Measurements from ENCODE around the gene AQP4. TPM values are rescaled to one million over a fixed set of nuclear protein-coding genes. Genes with fewer than 3 reads are reported as not detected.

AQP4 gene
- total RNA-seq, 2 donors from 2014 or later: 0.16 to 0.35 TPM

- no peak for DNase-seq
- Histone ChIP-seq H3K36me3 (no peaks in the 10 kb centered on the region), H3K4me3 (no peak overlapping the region), H3K27me3 (no peaks in the 10 kb centered on the region), H3K4me1 (no peaks in the 10 kb centered on the region), H3K27ac (no peak overlapping the region), H3K9ac (ENCODE audit: low read depth in 2 of 2, low read length in 2 of 2) (no peak overlapping the region), H3K9me3 (no peaks in the 10 kb centered on the region)
- TF ChIP-seq CTCF (IDR thresholded peaks at IDR 0.05): no peak
- intact Hi-C loops (cut with DNase I): no loop called here
Measured at GRCh38 chr18:26802330-26803200, 62.9 kb downstream of the AQP4 start.

Measured in colonic mucosa (tissue), 4 donors.